ENCODE results near the gene IRX2.

IRX2 gene

DNA sequence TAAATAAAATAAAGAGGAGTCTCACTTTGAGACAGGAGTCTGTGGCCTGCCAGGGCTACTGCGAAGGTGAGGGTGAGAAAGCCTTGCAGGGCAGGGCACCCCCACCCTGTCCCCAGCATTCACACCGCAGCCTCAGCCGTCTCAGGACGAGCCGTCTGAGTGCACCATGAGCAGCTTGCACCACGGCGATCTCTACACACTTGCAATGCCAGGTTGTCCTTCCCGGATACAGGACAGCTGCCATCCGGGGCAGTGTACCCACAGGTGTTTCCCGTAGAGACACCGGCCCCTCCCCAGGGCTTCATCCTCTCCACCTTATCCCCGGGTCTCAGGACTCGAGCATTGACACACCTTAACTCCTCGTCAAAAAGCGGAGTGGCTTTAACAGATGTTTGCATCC, 43.3 kb downstream of the IRX2 start:
- H3K27me3 ChIP-seq (ENCODE audit: control insufficient read depth, insufficient read depth, low read length): no peaks in the 10 kb centered on the region
- no peak overlapping the region for H3K27ac ChIP-seq (ENCODE audit: low read length)
- no peaks in the 10 kb centered on the region for H3K36me3 ChIP-seq (ENCODE audit: control insufficient read depth, low read depth, low read length)
- H3K4me1 ChIP-seq (ENCODE audit: control insufficient read depth, low read depth, low read length): no peaks in the 10 kb centered on the region
- no peaks in the 10 kb centered on the region for H3K9me3 ChIP-seq (ENCODE audit: control insufficient read depth, low read depth, low read length)
- no peak overlapping the region for H3K9ac ChIP-seq (ENCODE audit: low read length)
- H3K4me3 ChIP-seq (ENCODE audit: low read length): no peak overlapping the region

GRCh38 chr5:2705861-2706260, 45.6 kb downstream of the IRX2 start:
- Histone ChIP-seq H3K4me3 (ENCODE audit: low read length) (no peak overlapping the region), H3K4me1 (ENCODE audit: control insufficient read depth, low read depth, low read length) (no peaks in the 10 kb centered on the region), H3K27ac (ENCODE audit: low read length) (no peak overlapping the region), H3K9ac (ENCODE audit: low read length) (no peak overlapping the region), H3K36me3 (ENCODE audit: control insufficient read depth, low read depth, low read length) (no peaks in the 10 kb centered on the region), H3K27me3 (ENCODE audit: control insufficient read depth, insufficient read depth, low read length) (no peaks in the 10 kb centered on the region), H3K9me3 (ENCODE audit: control insufficient read depth, low read depth, low read length) (no peaks in the 10 kb centered on the region)

DNA sequence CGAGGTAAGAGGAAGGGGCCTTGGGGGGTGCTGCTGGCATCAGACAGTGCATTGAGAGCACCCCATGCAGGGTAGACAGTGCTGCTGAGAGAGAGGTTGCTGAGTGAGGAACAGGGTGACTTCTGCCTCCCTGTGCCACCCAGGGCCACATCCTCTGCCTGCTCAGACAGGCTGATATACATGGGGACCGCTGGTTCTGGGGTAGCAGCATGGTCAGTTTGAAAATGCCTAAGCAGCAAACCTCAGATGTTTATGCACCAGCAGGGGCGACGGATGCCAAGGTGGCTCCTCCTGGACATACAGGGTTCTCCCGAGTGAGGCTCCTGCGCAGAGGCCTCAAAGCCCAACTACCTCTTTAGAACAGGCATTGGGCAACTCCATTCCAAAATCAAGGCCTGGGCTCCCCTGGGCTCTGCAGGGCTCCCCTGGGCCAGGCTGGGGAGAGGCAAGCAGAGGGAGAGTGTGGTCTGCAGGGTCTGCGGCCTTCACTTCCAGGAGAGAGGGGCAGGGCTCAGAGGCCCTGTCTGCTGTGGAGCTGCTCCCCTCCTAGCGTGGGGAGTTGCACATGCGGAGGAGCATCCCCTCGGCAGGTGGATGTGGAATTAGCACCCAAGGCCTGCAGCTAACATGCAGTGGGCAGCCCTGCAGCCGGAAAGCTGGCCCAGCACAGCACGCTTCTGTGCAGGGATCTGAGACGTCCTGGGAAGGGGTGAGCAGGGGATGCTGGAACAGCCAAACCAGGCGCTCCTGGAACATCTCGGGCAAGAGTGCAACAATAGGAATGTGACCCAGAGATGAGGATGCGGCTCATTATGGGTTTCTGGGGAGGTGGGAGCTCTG, 46.5 kb downstream of the IRX2 start:
- no peaks in the 10 kb centered on the region for H3K4me1 ChIP-seq (ENCODE audit: control insufficient read depth, low read depth, low read length)
- H3K9me3 ChIP-seq (ENCODE audit: control insufficient read depth, low read depth, low read length): no peaks in the 10 kb centered on the region
- no peak overlapping the region for H3K9ac ChIP-seq (ENCODE audit: low read length)
- no peak overlapping the region for H3K4me3 ChIP-seq (ENCODE audit: low read length)
- no peaks in the 10 kb centered on the region for H3K36me3 ChIP-seq (ENCODE audit: control insufficient read depth, low read depth, low read length)
- H3K27ac ChIP-seq (ENCODE audit: low read length): no peak overlapping the region
- H3K27me3 ChIP-seq (ENCODE audit: control insufficient read depth, insufficient read depth, low read length): no peaks in the 10 kb centered on the region

DNA sequence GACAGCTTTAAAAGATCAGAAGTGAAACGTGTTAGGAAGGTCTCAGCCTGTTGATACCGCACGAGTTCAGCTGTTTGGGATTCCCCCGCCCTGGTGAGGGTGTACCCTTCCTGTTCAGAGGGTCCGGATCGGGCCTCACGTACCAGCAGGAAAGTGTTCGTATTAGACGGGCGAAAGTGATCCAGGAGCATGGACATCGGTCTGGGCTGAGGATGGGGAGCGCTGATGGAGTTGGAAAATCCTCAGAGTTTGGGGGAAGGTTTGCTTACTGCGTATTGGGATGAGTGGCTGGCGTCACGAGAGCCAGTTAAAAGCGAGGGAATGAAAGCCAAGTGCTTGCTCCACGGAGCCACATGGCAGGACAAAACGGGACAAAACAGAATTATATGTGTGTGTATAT, 47.4 kb downstream of the IRX2 start:
- Histone ChIP-seq H3K27ac (ENCODE audit: low read length) (no peak overlapping the region), H3K36me3 (ENCODE audit: control insufficient read depth, low read depth, low read length) (no peaks in the 10 kb centered on the region), H3K9ac (ENCODE audit: low read length) (no peak overlapping the region), H3K27me3 (ENCODE audit: control insufficient read depth, insufficient read depth, low read length) (no peaks in the 10 kb centered on the region), H3K9me3 (ENCODE audit: control insufficient read depth, low read depth, low read length) (no peaks in the 10 kb centered on the region), H3K4me3 (ENCODE audit: low read length) (no peak overlapping the region), H3K4me1 (ENCODE audit: control insufficient read depth, low read depth, low read length) (no peaks in the 10 kb centered on the region)

GRCh38 chr5:2703615-2704014, 47.9 kb downstream of the IRX2 start:
- no peaks in the 10 kb centered on the region for H3K27me3 ChIP-seq (ENCODE audit: control insufficient read depth, insufficient read depth, low read length)
- no peak overlapping the region for H3K4me3 ChIP-seq (ENCODE audit: low read length)
- no peak overlapping the region for H3K27ac ChIP-seq (ENCODE audit: low read length)
- no peaks in the 10 kb centered on the region for H3K9me3 ChIP-seq (ENCODE audit: control insufficient read depth, low read depth, low read length)
- H3K4me1 ChIP-seq (ENCODE audit: control insufficient read depth, low read depth, low read length): no peaks in the 10 kb centered on the region
- no peak overlapping the region for H3K9ac ChIP-seq (ENCODE audit: low read length)
- H3K36me3 ChIP-seq (ENCODE audit: control insufficient read depth, low read depth, low read length): no peaks in the 10 kb centered on the region

- H3K9me3 ChIP-seq (ENCODE audit: control insufficient read depth, low read depth, low read length): no peaks in the 10 kb centered on the region
- no peaks in the 10 kb centered on the region for H3K36me3 ChIP-seq (ENCODE audit: control insufficient read depth, low read depth, low read length)
- no peak overlapping the region for H3K27ac ChIP-seq (ENCODE audit: low read length)
- no peaks in the 10 kb centered on the region for H3K4me1 ChIP-seq (ENCODE audit: control insufficient read depth, low read depth, low read length)
- no peak overlapping the region for H3K4me3 ChIP-seq (ENCODE audit: low read length)
- H3K27me3 ChIP-seq (ENCODE audit: control insufficient read depth, insufficient read depth, low read length): no peaks in the 10 kb centered on the region
- no peak overlapping the region for H3K9ac ChIP-seq (ENCODE audit: low read length)
Measured at GRCh38 chr5:2703041-2703440, 48.4 kb downstream of the IRX2 start.

DNA sequence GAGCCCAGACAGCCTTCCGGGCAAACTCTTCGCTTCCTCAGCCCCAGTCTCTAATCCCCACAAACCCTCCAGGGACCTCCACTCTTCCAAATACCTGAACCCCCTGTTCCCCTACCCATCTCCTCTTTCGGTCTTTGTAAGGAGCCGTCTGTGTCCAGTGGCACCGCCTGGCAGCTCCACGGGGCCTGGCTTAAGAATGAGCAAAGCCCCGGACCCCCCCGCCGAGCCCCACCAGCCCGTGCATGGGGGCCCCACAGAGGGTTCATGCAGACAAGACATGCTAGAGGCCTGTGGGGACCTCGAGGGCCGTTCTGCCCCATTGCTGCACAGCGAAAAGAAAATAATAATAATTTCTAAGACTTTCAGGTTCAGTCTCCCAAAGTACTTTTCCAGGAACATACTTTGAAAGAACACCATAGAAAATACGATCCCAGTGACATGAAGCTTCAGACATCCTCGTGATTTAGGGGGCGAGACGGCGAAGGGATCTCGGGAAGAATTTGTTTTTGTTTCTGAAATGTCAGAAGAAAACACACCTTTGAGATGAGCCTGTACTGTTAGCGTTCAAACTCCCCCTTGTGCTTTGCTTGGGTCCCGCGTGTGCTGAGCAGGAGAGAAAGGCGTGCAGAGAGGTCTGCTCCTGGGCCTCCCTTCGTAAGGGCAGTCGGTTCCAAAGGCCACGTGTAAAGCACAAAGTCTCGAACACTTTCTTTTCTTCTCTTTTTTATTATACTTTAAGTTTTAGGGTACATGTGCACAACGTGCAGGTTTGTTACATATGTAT, 49.2 kb downstream of the IRX2 start:
- Histone ChIP-seq H3K9me3 (ENCODE audit: control insufficient read depth, low read depth, low read length) (no peaks in the 10 kb centered on the region), H3K4me1 (ENCODE audit: control insufficient read depth, low read depth, low read length) (no peaks in the 10 kb centered on the region), H3K9ac (ENCODE audit: low read length) (no peak overlapping the region), H3K36me3 (ENCODE audit: control insufficient read depth, low read depth, low read length) (no peaks in the 10 kb centered on the region), H3K27me3 (ENCODE audit: control insufficient read depth, insufficient read depth, low read length) (no peaks in the 10 kb centered on the region), H3K4me3 (ENCODE audit: low read length) (no peak overlapping the region), H3K27ac (ENCODE audit: low read length) (no peak overlapping the region)

DNA sequence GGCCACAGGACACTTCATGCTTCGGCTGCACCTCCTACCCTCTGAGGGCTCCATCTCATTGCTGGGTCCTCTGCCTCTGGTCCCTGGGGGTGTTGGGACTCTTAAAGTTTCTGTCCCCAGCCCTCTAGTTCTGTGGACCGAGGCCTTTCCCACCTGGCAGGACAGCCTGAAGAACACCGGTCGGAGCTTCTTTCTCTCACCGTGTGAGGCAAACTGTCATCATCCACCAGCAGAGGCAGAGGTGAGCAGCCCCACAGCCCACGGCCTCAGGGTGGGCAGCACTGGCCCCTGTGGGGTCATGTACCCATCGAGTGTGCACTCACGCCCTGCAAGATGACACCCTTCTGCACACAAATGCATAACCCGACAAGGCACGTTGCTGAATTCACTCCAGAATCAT, 49.9 kb downstream of the IRX2 start:
- H3K9ac ChIP-seq (ENCODE audit: low read length): no peak overlapping the region
- no peak overlapping the region for H3K4me3 ChIP-seq (ENCODE audit: low read length)
- no peaks in the 10 kb centered on the region for H3K36me3 ChIP-seq (ENCODE audit: control insufficient read depth, low read depth, low read length)
- H3K27me3 ChIP-seq (ENCODE audit: control insufficient read depth, insufficient read depth, low read length): no peaks in the 10 kb centered on the region
- H3K4me1 ChIP-seq (ENCODE audit: control insufficient read depth, low read depth, low read length): no peaks in the 10 kb centered on the region
- no peaks in the 10 kb centered on the region for H3K9me3 ChIP-seq (ENCODE audit: control insufficient read depth, low read depth, low read length)
- H3K27ac ChIP-seq (ENCODE audit: low read length): no peak overlapping the region

GRCh38 chr5:2700876-2701275, 50.6 kb downstream of the IRX2 start:
- Histone ChIP-seq H3K9ac (ENCODE audit: low read length) (no peak overlapping the region), H3K9me3 (ENCODE audit: control insufficient read depth, low read depth, low read length) (no peaks in the 10 kb centered on the region), H3K4me3 (ENCODE audit: low read length) (no peak overlapping the region), H3K36me3 (ENCODE audit: control insufficient read depth, low read depth, low read length) (no peaks in the 10 kb centered on the region), H3K27me3 (ENCODE audit: control insufficient read depth, insufficient read depth, low read length) (no peaks in the 10 kb centered on the region), H3K27ac (ENCODE audit: low read length) (no peak overlapping the region), H3K4me1 (ENCODE audit: control insufficient read depth, low read depth, low read length) (no peaks in the 10 kb centered on the region)

DNA sequence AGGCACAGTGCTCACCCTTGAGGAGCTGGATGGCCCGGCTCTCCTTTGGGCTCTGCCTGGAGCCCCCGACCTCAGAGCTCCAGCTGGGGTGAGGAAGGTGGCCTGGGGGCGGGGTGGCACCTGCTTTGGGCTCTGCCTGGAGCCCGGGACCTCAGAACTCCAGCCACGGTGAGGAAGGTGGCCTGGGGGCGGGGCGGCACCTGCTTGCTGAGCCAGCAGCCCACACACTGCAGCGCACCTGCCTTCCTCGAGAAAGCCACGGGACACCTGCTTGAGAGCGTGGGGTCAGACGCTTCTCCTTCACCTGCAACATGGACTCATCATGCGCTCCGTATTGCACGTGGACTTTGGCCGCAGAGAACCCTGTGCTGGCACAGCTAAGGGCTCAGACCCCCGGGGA, 51.8 kb downstream of the IRX2 start:
- no peaks in the 10 kb centered on the region for H3K9me3 ChIP-seq (ENCODE audit: control insufficient read depth, low read depth, low read length)
- no peak overlapping the region for H3K27ac ChIP-seq (ENCODE audit: low read length)
- H3K36me3 ChIP-seq (ENCODE audit: control insufficient read depth, low read depth, low read length): no peaks in the 10 kb centered on the region
- no peaks in the 10 kb centered on the region for H3K4me1 ChIP-seq (ENCODE audit: control insufficient read depth, low read depth, low read length)
- no peak overlapping the region for H3K4me3 ChIP-seq (ENCODE audit: low read length)
- H3K27me3 ChIP-seq (ENCODE audit: control insufficient read depth, insufficient read depth, low read length): no peaks in the 10 kb centered on the region
- H3K9ac ChIP-seq (ENCODE audit: low read length): no peak overlapping the region

GRCh38 chr5:2699231-2699630, 52.2 kb downstream of the IRX2 start:
- Histone ChIP-seq H3K4me3 (ENCODE audit: low read length) (no peak overlapping the region), H3K9me3 (ENCODE audit: control insufficient read depth, low read depth, low read length) (no peaks in the 10 kb centered on the region), H3K27me3 (ENCODE audit: control insufficient read depth, insufficient read depth, low read length) (no peaks in the 10 kb centered on the region), H3K9ac (ENCODE audit: low read length) (no peak overlapping the region), H3K4me1 (ENCODE audit: control insufficient read depth, low read depth, low read length) (no peaks in the 10 kb centered on the region), H3K27ac (ENCODE audit: low read length) (no peak overlapping the region), H3K36me3 (ENCODE audit: control insufficient read depth, low read depth, low read length) (no peaks in the 10 kb centered on the region)

DNA sequence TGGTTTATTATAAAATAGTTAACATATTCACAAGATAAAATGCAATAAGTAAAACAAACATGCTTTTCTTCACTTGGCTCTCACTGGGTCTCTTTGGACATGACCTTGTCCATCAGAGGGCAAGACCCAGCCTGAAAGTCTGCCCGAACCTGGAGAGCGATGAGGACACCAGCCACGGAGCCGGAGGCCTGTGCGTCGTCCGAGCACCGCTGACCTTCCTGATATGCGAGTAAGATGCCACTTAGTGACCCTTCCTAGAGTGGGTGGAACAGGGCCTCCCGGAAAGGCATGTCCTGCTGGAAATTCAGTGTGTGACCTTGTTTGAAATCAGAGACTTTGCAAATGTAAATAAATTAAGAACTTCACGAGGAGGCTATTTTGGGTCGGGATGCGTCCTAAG, 52.9 kb downstream of the IRX2 start:
- H3K36me3 ChIP-seq (ENCODE audit: control insufficient read depth, low read depth, low read length): no peaks in the 10 kb centered on the region
- no peak overlapping the region for H3K9ac ChIP-seq (ENCODE audit: low read length)
- no peak overlapping the region for H3K27ac ChIP-seq (ENCODE audit: low read length)
- no peaks in the 10 kb centered on the region for H3K4me1 ChIP-seq (ENCODE audit: control insufficient read depth, low read depth, low read length)
- no peaks in the 10 kb centered on the region for H3K27me3 ChIP-seq (ENCODE audit: control insufficient read depth, insufficient read depth, low read length)
- no peak overlapping the region for H3K4me3 ChIP-seq (ENCODE audit: low read length)
- no peaks in the 10 kb centered on the region for H3K9me3 ChIP-seq (ENCODE audit: control insufficient read depth, low read depth, low read length)
